DND-41 (cell line): ENCODE data around the gene ADAMTS15.

ENCODE experiments used
- CTCF ChIP-seq: IDR thresholded peaks from 2 replicates; pipeline ENCODE4 v1.5.1; 2012; ENCODE audit warnings: borderline replicate concordance, low read length, moderate library complexity, mild to moderate bottlenecking; ENCODE audit not compliant: poor library complexity, severe bottlenecking; ENCODE audit errors: extremely low read depth
- EZH2 ChIP-seq: IDR thresholded peaks from 3 replicates; pipeline ENCODE4 v1.6.1; 2012; ENCODE audit warnings: borderline replicate concordance, low read depth, mild to moderate bottlenecking, moderate library complexity, low read length, inconsistent platforms; ENCODE audit not compliant: severe bottlenecking

- TF ChIP-seq CTCF: no peak
- TF ChIP-seq EZH2: no peak
Measured at GRCh38 chr11:130448039-130448415, 418 bp upstream of the ADAMTS15 start.
